ENCODE measurements around the gene DCST2.

GRCh38 chr1:154988058-154988954 lies 45.3 kb downstream of the DCST2 start:
- TF ChIP-seq CTCF (IDR thresholded peaks at IDR 0.05) = no peak
- TF ChIP-seq POLR2A (IDR thresholded peaks at IDR 0.05) = no peak
